Suprapubic skin (tissue), 3 donors: ENCODE data around the gene KANSL3.

ENCODE experiments used
- CTCF ChIP-seq, 2 donors: fragments of 200-600 bp in 1 of 2; fragments of 450-650 bp in 1 of 2; sonication (generic) in 1 of 2; IDR thresholded peaks; one replicate each; pipeline ENCODE4 v1.5.1; 2016 to 2019; ENCODE audit warnings: antibody characterized with exemption in 2 of 2, mild to moderate bottlenecking in 1 of 2, moderate library complexity in 1 of 2
- EP300 ChIP-seq: sonication (generic); formaldehyde crosslinking; IDR thresholded peaks from one replicate; pipeline ENCODE4 v1.6.1; 2017; ENCODE audit warnings: antibody characterized with exemption
- POLR2A ChIP-seq, 2 donors: fragments of 450-650 bp; IDR thresholded peaks; one replicate each; pipeline ENCODE4 v1.6.1; 2017; ENCODE audit warnings: antibody characterized with exemption in 2 of 2, mild to moderate bottlenecking in 2 of 2, moderate library complexity in 2 of 2

GRCh38 chr2:96564563-96564962 lies 73.5 kb downstream of the KANSL3 start:
- no peak for TF ChIP-seq POLR2A (IDR thresholded peaks at IDR 0.05)
- TF ChIP-seq CTCF (IDR thresholded peaks at IDR 0.05): no peak
- TF ChIP-seq EP300: no peak
